ENCODE results near the gene TBC1D5.

DNA sequence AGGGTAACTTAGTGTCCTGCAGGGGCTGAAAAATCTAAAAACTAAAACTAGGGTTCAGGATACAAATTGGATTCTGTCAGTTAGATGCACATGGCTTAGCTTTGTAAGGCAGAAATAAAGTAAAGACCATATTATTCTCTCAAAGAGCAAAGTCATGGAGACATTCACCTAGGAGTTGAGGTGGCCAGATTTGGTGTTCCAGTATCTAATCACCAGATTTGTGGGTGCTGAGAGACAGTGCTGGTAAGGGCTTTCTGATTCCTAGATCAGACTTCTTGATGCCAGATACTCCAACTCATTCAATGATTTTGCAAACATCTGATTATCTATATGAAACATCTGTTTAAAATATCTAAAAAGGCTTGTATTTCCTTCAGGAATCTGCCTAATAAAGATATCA lies 28.3 kb upstream of the TBC1D5 start:
- TF ChIP-seq POLR2A (IDR thresholded peaks at IDR 0.05; ENCODE audit: low read length) (no peak), GATA1 (IDR thresholded peaks at IDR 0.05; ENCODE audit: low read depth, low read length) (no peak)
